ENCODE measurements around the gene FETUB. TPM values are rescaled to one million over a fixed set of nuclear protein-coding genes. Genes with fewer than 3 reads are reported as not detected.

The FETUB gene
- total RNA-seq, 1 experiment from 2014 or later, result not detected

- H3K27me3 ChIP-seq (ENCODE audit: insufficient read depth, low read length), result no peaks in the 10 kb centered on the region
- no peak overlapping the region for H3K4me2 ChIP-seq (ENCODE audit: low read length)
- ChIA-PET RAD21 (ENCODE audit: low non-redundant PET in 1 of 2, low total read pairs in 2 of 2, uncharacterized antibody in 2 of 2, unreplicated experiment in 2 of 2) (no interaction called here), POLR2A (no interaction called here), CTCF (interaction anchor here (1.4 to 2.8 kb wide), 2 partner anchors 16 to 19 kb away, joined by 8 to 14 read pairs; no protein-coding TSS in a partner anchor)
- no peaks in the 10 kb centered on the region for H3K4me1 ChIP-seq (ENCODE audit: control insufficient read depth in 1 of 2, insufficient read depth in 2 of 2, low read length in 2 of 2)
- intact Hi-C loops (cut with micrococcal nuclease), result no loop called here
- H3K9me3 ChIP-seq (ENCODE audit: control insufficient read depth in 1 of 2, insufficient read depth in 1 of 2, low read depth in 1 of 2, low read length in 2 of 2), result no peaks in the 10 kb centered on the region
- ATAC-seq, result no peak
- H3K9ac ChIP-seq (ENCODE audit: low read length), result no peak overlapping the region
- TF ChIP-seq ATF3 (IDR thresholded peaks at IDR 0.05), result no peak
- TF ChIP-seq SRF (IDR thresholded peaks at IDR 0.05; ENCODE audit: low read depth), result no peak
- no peak for TF ChIP-seq MAX (IDR thresholded peaks at IDR 0.05)
- TF ChIP-seq ELF1 (IDR thresholded peaks at IDR 0.05; ENCODE audit: borderline replicate concordance, low read depth), result no peak
- no peak for TF ChIP-seq CBX3 (IDR thresholded peaks at IDR 0.05; ENCODE audit: low read depth)
- TF ChIP-seq JUND (IDR thresholded peaks at IDR 0.05), result no peak
- TF ChIP-seq POLR2A (IDR thresholded peaks at IDR 0.05; ENCODE audit: borderline replicate concordance, extremely low read depth, insufficient read depth, insufficient read length), result no peak
- no peak for TF ChIP-seq YY1 (IDR thresholded peaks at IDR 0.05; ENCODE audit: extremely low read depth, insufficient replicate concordance, low read depth, low read length)
- TF ChIP-seq EZH2phosphoT487 (IDR thresholded peaks at IDR 0.05; ENCODE audit: borderline replicate concordance), result no peak
- TF ChIP-seq CTCF (IDR thresholded peaks at IDR 0.05 in 2 of 3, conservative IDR thresholded peaks at IDR 0.05 in 1 of 3; ENCODE audit: borderline replicate concordance in 1 of 3, insufficient read depth in 1 of 3, low read depth in 2 of 3, low read length in 2 of 3), result no peak
- no peaks in the 10 kb centered on the region for H3K36me3 ChIP-seq (ENCODE audit: control insufficient read depth in 1 of 2, insufficient read depth in 2 of 2, low read length in 2 of 2)
- no peaks in the 10 kb centered on the region for H3K79me2 ChIP-seq (ENCODE audit: insufficient read depth, low read length)
- no peak for DNase-seq (ENCODE audit: low read depth, low spot score)
- no peak overlapping the region for H3K4me3 ChIP-seq (replicated peaks in 1 of 2; ENCODE audit: low read depth in 1 of 2, low read length in 2 of 2)
- no peaks in the 10 kb centered on the region for H4K20me1 ChIP-seq (ENCODE audit: insufficient read depth)
- no peaks in the 10 kb centered on the region for H3K9me2 ChIP-seq (ENCODE audit: insufficient read depth)
- no peak overlapping the region for H2AFZ ChIP-seq (ENCODE audit: low read depth, low read length, poor library complexity, severe bottlenecking)
- no peak overlapping the region for H3K27ac ChIP-seq (ENCODE audit: low read depth, low read length)
- BruUV-seq (replicated peaks), result no TSS peak
These were observed 42.0 kb upstream of the FETUB start for GRCh38 chr3:186598108-186598784.

Data from HCT116 (cell line).